ENCODE data around the gene LRRC7. TPM values are rescaled to one million over a fixed set of nuclear protein-coding genes. Genes with fewer than 3 reads are reported as not detected.

Gene LRRC7
- total RNA-seq, 1 donor from 2014 or later, result 0.94 TPM

- no peak for TF ChIP-seq CTCF (IDR thresholded peaks at IDR 0.05)
- Mint-ChIP-seq H3K4me3 (ENCODE audit: unreplicated experiment) (no peak overlapping the region), H3K27me3 (ENCODE audit: unreplicated experiment) (no peaks in the 10 kb centered on the region), H3K27ac (ENCODE audit: unreplicated experiment) (no peak overlapping the region), H3K36me3 (ENCODE audit: unreplicated experiment) (no peaks in the 10 kb centered on the region), H3K4me1 (ENCODE audit: unreplicated experiment) (no peaks in the 10 kb centered on the region), H3K9me3 (ENCODE audit: unreplicated experiment) (no peaks in the 10 kb centered on the region)
- no peak for DNase-seq (ENCODE audit: extremely low spot score, unreplicated experiment)
Observed at GRCh38 chr1:69673321-69673720, 105.6 kb downstream of the LRRC7 start.

GRCh38 chr1:69679965-69680364, 112.2 kb downstream of the LRRC7 start:
- DNase-seq (ENCODE audit: extremely low spot score, unreplicated experiment), result no peak
- no peak for TF ChIP-seq CTCF (IDR thresholded peaks at IDR 0.05)
- no peaks in the 10 kb centered on the region for H3K27me3 Mint-ChIP-seq (ENCODE audit: unreplicated experiment)
- H3K27ac Mint-ChIP-seq (ENCODE audit: unreplicated experiment), result no peak overlapping the region
- no peak overlapping the region for H3K4me3 Mint-ChIP-seq (ENCODE audit: unreplicated experiment)
- H3K9me3 Mint-ChIP-seq (ENCODE audit: unreplicated experiment), result no peaks in the 10 kb centered on the region
- H3K4me1 Mint-ChIP-seq (ENCODE audit: unreplicated experiment), result no peaks in the 10 kb centered on the region
- H3K36me3 Mint-ChIP-seq (ENCODE audit: unreplicated experiment), result no peaks in the 10 kb centered on the region

- no peak for TF ChIP-seq CTCF (IDR thresholded peaks at IDR 0.05)
- peaks cover 11% of the 10 kb centered on the region for H3K9me3 Mint-ChIP-seq (ENCODE audit: unreplicated experiment)
- no peaks in the 10 kb centered on the region for H3K36me3 Mint-ChIP-seq (ENCODE audit: unreplicated experiment)
- H3K27ac Mint-ChIP-seq (ENCODE audit: unreplicated experiment), result no peak overlapping the region
- DNase-seq (ENCODE audit: extremely low spot score, unreplicated experiment), result no peak
- no peaks in the 10 kb centered on the region for H3K4me1 Mint-ChIP-seq (ENCODE audit: unreplicated experiment)
- no peak overlapping the region for H3K4me3 Mint-ChIP-seq (ENCODE audit: unreplicated experiment)
- H3K27me3 Mint-ChIP-seq (ENCODE audit: unreplicated experiment), result no peaks in the 10 kb centered on the region
Observed at GRCh38 chr1:69686367-69686984, 118.8 kb downstream of the LRRC7 start.

- H3K27me3 Mint-ChIP-seq (ENCODE audit: unreplicated experiment), result no peaks in the 10 kb centered on the region
- TF ChIP-seq CTCF (IDR thresholded peaks at IDR 0.05), result no peak
- H3K4me1 Mint-ChIP-seq (ENCODE audit: unreplicated experiment), result no peaks in the 10 kb centered on the region
Observed at GRCh38 chr1:69688193-69688592, 120.5 kb downstream of the LRRC7 start.

GRCh38 chr1:69691179-69691578, 123.5 kb downstream of the LRRC7 start:
- Mint-ChIP-seq H3K36me3 (ENCODE audit: unreplicated experiment) (no peaks in the 10 kb centered on the region), H3K27me3 (ENCODE audit: unreplicated experiment) (no peaks in the 10 kb centered on the region), H3K9me3 (ENCODE audit: unreplicated experiment) (peaks cover 11% of the 10 kb centered on the region), H3K4me3 (ENCODE audit: unreplicated experiment) (no peak overlapping the region), H3K4me1 (ENCODE audit: unreplicated experiment) (peaks cover 8% of the 10 kb centered on the region), H3K27ac (ENCODE audit: unreplicated experiment) (no peak overlapping the region)
- no peak for TF ChIP-seq CTCF (IDR thresholded peaks at IDR 0.05)
- no peak for DNase-seq (ENCODE audit: extremely low spot score, unreplicated experiment)

More at GRCh38 chr1:69688193-69688592, 120.5 kb downstream of the LRRC7 start:
- H3K27ac Mint-ChIP-seq (ENCODE audit: unreplicated experiment), result no peak overlapping the region
- H3K4me3 Mint-ChIP-seq (ENCODE audit: unreplicated experiment), result no peak overlapping the region
- no peaks in the 10 kb centered on the region for H3K36me3 Mint-ChIP-seq (ENCODE audit: unreplicated experiment)
- DNase-seq (ENCODE audit: extremely low spot score, unreplicated experiment), result no peak
- H3K9me3 Mint-ChIP-seq (ENCODE audit: unreplicated experiment), result peaks cover 11% of the 10 kb centered on the region
